HEK293T (cell line): ENCODE results near the gene NKTR.

Experiments
- BHLHE40 ChIP-seq: fragments of 450-650 bp; IDR thresholded peaks from 2 replicates; pipeline ENCODE4 v1.6.1; 2016; ENCODE audit warnings: mild to moderate bottlenecking, moderate library complexity, borderline replicate concordance
- FOXA1 ChIP-seq: fragments of 450-650 bp; IDR thresholded peaks from 2 replicates; pipeline ENCODE4 v1.6.1; 2016; ENCODE audit warnings: mild to moderate bottlenecking
- FOXK2 ChIP-seq: fragments of 450-650 bp; IDR thresholded peaks from 2 replicates; pipeline ENCODE4 v1.6.1; 2016; ENCODE audit warnings: mild to moderate bottlenecking
- FOXM1 ChIP-seq: fragments of 450-650 bp; IDR thresholded peaks from 2 replicates; pipeline ENCODE4 v1.6.1; 2017; ENCODE audit warnings: mild to moderate bottlenecking, borderline replicate concordance
- HDGF ChIP-seq: fragments of 450-650 bp; IDR thresholded peaks from 2 replicates; pipeline ENCODE4 v1.6.1; 2017; ENCODE audit warnings: antibody characterized with exemption, borderline replicate concordance
- L3MBTL2 ChIP-seq: fragments of 450-650 bp; conservative IDR thresholded peaks from 2 replicates; pipeline ENCODE4 v1.6.1; 2016; ENCODE audit warnings: mild to moderate bottlenecking
- LEF1 ChIP-seq: fragments of 450-650 bp; IDR thresholded peaks from 2 replicates; pipeline ENCODE4 v1.6.1; 2017; ENCODE audit warnings: mild to moderate bottlenecking, borderline replicate concordance
- NFRKB ChIP-seq: fragments of 450-650 bp; IDR thresholded peaks from 2 replicates; pipeline ENCODE4 v1.6.1; 2016; ENCODE audit warnings: mild to moderate bottlenecking, moderate library complexity
- SP1 ChIP-seq: fragments of 450-650 bp; IDR thresholded peaks from 2 replicates; pipeline ENCODE4 v1.6.1; 2017
- SUZ12 ChIP-seq: fragments of 450-650 bp; IDR thresholded peaks from 2 replicates; pipeline ENCODE4 v1.6.1; 2016; ENCODE audit warnings: mild to moderate bottlenecking
- TF ChIP-seq, protein P1 (sequence below): fragments of 450-650 bp; IDR thresholded peaks from 2 replicates; pipeline ENCODE4 v1.6.1; 2016

DNA sequence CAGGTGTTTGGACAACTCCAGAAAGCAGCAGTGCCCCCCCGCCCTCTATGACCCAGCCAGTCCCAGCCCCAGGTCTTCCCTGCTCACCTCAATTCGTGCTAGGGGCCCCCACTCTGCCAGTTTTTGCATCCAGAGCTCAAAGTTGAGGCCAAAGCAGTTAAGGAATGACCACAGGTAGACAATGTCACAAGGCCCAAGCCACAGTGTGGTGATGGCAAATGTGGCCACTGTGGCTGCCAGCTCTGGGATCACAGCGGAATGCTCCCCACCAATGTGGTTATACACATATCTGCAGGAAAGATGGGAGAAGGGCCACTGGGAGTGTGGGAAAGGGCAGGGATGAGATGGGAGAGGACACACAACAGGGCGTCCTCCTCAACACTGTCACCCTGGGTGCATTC is 93.0 kb downstream of the NKTR start:
- TF ChIP-seq NFRKB (no peak), BHLHE40 (no peak), FOXA1 (no peak), FOXK2 (no peak), LEF1 (no peak), FOXM1 (no peak), SP1 (no peak), SUZ12 (no peak), L3MBTL2 (no peak), HDGF (no peak)
- TF ChIP-seq, protein P1, sequence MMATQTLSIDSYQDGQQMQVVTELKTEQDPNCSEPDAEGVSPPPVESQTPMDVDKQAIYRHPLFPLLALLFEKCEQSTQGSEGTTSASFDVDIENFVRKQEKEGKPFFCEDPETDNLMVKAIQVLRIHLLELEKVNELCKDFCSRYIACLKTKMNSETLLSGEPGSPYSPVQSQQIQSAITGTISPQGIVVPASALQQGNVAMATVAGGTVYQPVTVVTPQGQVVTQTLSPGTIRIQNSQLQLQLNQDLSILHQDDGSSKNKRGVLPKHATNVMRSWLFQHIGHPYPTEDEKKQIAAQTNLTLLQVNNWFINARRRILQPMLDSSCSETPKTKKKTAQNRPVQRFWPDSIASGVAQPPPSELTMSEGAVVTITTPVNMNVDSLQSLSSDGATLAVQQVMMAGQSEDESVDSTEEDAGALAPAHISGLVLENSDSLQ: no peak
